GM23248 (cell line): ENCODE measurements around the gene BARHL1. TPM values are rescaled to one million over a fixed set of nuclear protein-coding genes. Genes with fewer than 3 reads are reported as not detected.

Source experiments
- DNase-seq: peaks from one replicate; pipeline ENCODE4 v3.0.0-alpha.2; 2015
- H2AFZ ChIP-seq: fragments of 200-600 bp; sonication (generic); 2 replicates; pipeline ENCODE4 v1.6.1; 2016; ENCODE audit warnings: antibody characterized with exemption
- H3F3A ChIP-seq: fragments of 200-600 bp; sonication (generic); 2 replicates; pipeline ENCODE4 v1.6.1; 2016; ENCODE audit warnings: mild to moderate bottlenecking, antibody characterized with exemption, mixed run types; ENCODE audit not compliant: insufficient read depth
- H3K27ac ChIP-seq: fragments of 200-600 bp; sonication (generic); 2 replicates; pipeline ENCODE4 v1.5.1; 2016; ENCODE audit warnings: mild to moderate bottlenecking
- H3K27me3 ChIP-seq: fragments of 200-600 bp; sonication (generic); replicated peaks from 2 replicates; pipeline ENCODE4 v1.6.1; 2016; ENCODE audit warnings: mild to moderate bottlenecking; ENCODE audit not compliant: insufficient read depth
- H3K36me3 ChIP-seq: fragments of 200-600 bp; sonication (generic); 2 replicates; pipeline ENCODE4 v1.6.1; 2016; ENCODE audit warnings: low read depth, mild to moderate bottlenecking
- H3K4me1 ChIP-seq: fragments of 200-600 bp; sonication (generic); 2 replicates; pipeline ENCODE4 v1.6.1; 2016; ENCODE audit warnings: mild to moderate bottlenecking; ENCODE audit not compliant: insufficient read depth
- H3K4me2 ChIP-seq: fragments of 200-600 bp; sonication (generic); one replicate; pipeline ENCODE4 v1.6.1; 2016; ENCODE audit warnings: mild to moderate bottlenecking; ENCODE audit not compliant: unreplicated experiment
- H3K4me3 ChIP-seq: fragments of 200-600 bp; sonication (generic); 2 replicates; pipeline ENCODE4 v1.5.1; 2016; ENCODE audit warnings: mild to moderate bottlenecking
- H3K79me2 ChIP-seq: fragments of 200-600 bp; sonication (generic); 2 replicates; pipeline ENCODE4 v1.6.1; 2016; ENCODE audit warnings: mild to moderate bottlenecking; ENCODE audit not compliant: insufficient read depth
- H3K9ac ChIP-seq: fragments of 200-600 bp; sonication (generic); 2 replicates; pipeline ENCODE4 v1.6.1; 2016; ENCODE audit warnings: mild to moderate bottlenecking
- H3K9me2 ChIP-seq: fragments of 200-600 bp; sonication (generic); 2 replicates; pipeline ENCODE4 v1.6.1; 2016; ENCODE audit warnings: mixed run types, mild to moderate bottlenecking, moderate library complexity; ENCODE audit not compliant: insufficient read depth
- H3K9me3 ChIP-seq: fragments of 200-600 bp; sonication (generic); one replicate; pipeline ENCODE4 v1.6.1; 2017; ENCODE audit warnings: low read depth
- H4K20me1 ChIP-seq: fragments of 200-600 bp; sonication (generic); 2 replicates; pipeline ENCODE4 v1.6.0; 2016; ENCODE audit not compliant: insufficient read depth
- EZH2 ChIP-seq: fragments of 200-600 bp; sonication (generic); IDR thresholded peaks from 2 replicates; pipeline ENCODE4 v1.6.1; 2018; ENCODE audit warnings: antibody characterized with exemption, mild to moderate bottlenecking; ENCODE audit not compliant: insufficient read depth, poor library complexity, severe bottlenecking
- EZH2phosphoT487 ChIP-seq: fragments of 200-600 bp; sonication (generic); IDR thresholded peaks from 2 replicates; pipeline ENCODE4 v1.6.1; 2018; ENCODE audit warnings: antibody characterized with exemption, moderate library complexity, mild to moderate bottlenecking, low read depth; ENCODE audit not compliant: insufficient read depth
- WGBS, 2 experiments: methylation state at CpG; one replicate each; pipeline ENCODE4 v1.1.6; 2015 to 2017; ENCODE audit warnings: low lambda C conversion rate in 2 of 2, low coverage in 1 of 2; ENCODE audit errors: missing lambda C conversion rate in 2 of 2; 5-methylcytosine and 5-hydroxymethylcytosine counted together
- in situ Hi-C: fragments of 300-500 bp; cut with MboI; formaldehyde crosslinking; loops from 2 replicates; pipeline ENCODE4 v1.15.0; 2020
- polyA plus RNA-seq: library from polyadenylated mRNA; unstranded; fragments of >200 nt; fragmentation: Nextera tagmentation; extraction: Ambion mirVana; gene quantifications from 2 replicates; pipeline ENCODE4 v1.2.1, GENCODE V29; 2016
- total RNA-seq: library from RNA; depleted of rRNA; stranded (reverse); fragments of >200 nt; shearing (Covaris generic); gene quantifications from 2 replicates; pipeline ENCODE4 v1.2.3, GENCODE V29; 2014; rRNA removed

BARHL1 gene
- total and polyA plus RNA-seq, 2 experiments from 2014 or later: not detected

DNA sequence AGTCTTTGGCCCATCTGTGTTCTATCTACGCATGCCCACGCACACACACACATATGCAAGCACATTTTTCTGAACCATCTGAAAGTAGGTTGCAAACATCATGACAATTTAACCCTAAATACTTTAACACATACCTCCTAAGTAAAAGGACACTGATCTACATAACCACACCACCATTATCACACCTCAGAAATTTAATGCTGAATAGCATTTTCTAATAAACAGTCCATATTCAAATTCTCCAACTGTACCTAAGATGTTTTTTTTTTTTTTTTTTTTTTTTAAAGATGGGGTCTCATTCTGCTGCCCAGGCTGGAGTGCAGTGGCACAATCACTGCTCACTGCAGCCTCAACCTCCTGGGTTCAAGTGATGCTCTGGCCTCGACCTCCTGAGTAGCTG is 51.9 kb downstream of the BARHL1 start:
- Histone ChIP-seq H3K27me3 (no peaks in the 10 kb centered on the region), H3K79me2 (no peaks in the 10 kb centered on the region), H2AFZ (no peak overlapping the region), H4K20me1 (no peaks in the 10 kb centered on the region), H3F3A (0 out of 2 replicates have a peak, but pooled peaks cover 3% of the 10 kb centered on the region), H3K9me2 (no peaks in the 10 kb centered on the region), H3K4me1 (no peaks in the 10 kb centered on the region), H3K4me2 (no peak overlapping the region), H3K27ac (no peak overlapping the region), H3K36me3 (peaks cover 25% of the 10 kb centered on the region; the same call in 1 of the 2 replicates), H3K9me3 (no peaks in the 10 kb centered on the region), H3K9ac (no peak overlapping the region), H3K4me3 (no peak overlapping the region)
- TF ChIP-seq EZH2 (no peak), EZH2phosphoT487 (no peak)
- DNase-seq: no peak
- 98 to 100% methylated on average over 3 of the region's 3 CpGs for WGBS, 2 experiments
- in situ Hi-C loops: no loop called here

DNA sequence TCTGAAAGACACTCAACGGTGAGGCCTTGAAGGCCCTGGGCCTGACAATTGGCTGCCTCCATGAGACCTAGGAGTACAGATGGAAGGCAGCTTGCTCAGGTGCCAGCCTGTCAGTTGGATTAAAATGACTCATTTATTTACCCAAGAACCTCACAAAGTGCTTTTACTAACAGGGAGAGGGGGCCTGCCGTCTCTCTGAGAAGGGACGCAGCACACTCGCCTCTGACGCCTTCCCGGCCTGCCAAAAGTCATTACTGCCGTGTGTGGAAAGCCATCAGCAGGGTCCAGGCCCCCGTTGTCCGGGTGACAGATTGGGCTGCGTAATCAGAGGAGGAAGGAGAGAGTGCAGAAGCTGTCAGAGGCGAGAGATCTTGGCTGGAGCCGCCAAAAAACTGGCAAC is 54.9 kb downstream of the BARHL1 start:
- 0 out of 2 replicates have a peak, but pooled peaks cover 2% of the 10 kb centered on the region for H3F3A ChIP-seq
- in situ Hi-C loops: no loop called here
- no peak overlapping the region for H3K27ac ChIP-seq
- H3K79me2 ChIP-seq: no peaks in the 10 kb centered on the region
- WGBS, 2 experiments: 97% methylated on average over 11 to 12 of the region's 12 CpGs
- no peak overlapping the region for H3K9ac ChIP-seq
- H3K27me3 ChIP-seq: no peaks in the 10 kb centered on the region
- no peak for TF ChIP-seq EZH2phosphoT487
- TF ChIP-seq EZH2: no peak
- no peak overlapping the region for H3K4me2 ChIP-seq
- no peaks in the 10 kb centered on the region for H3K9me2 ChIP-seq
- no peaks in the 10 kb centered on the region for H4K20me1 ChIP-seq
- no peaks in the 10 kb centered on the region for H3K4me1 ChIP-seq
- DNase-seq: no peak
- no peaks in the 10 kb centered on the region for H3K9me3 ChIP-seq
- H3K4me3 ChIP-seq: no peak overlapping the region
- no peak overlapping the region for H2AFZ ChIP-seq
- peaks cover 21% of the 10 kb centered on the region; the same call in 1 of the 2 replicates for H3K36me3 ChIP-seq

GRCh38 chr9:132637801-132638200 is 55.4 kb downstream of the BARHL1 start:
- Histone ChIP-seq H3K9me2 (no peaks in the 10 kb centered on the region), H3K36me3 (peaks cover 21% of the 10 kb centered on the region; the same call in 1 of the 2 replicates), H3K4me3 (no peak overlapping the region), H3K27me3 (no peaks in the 10 kb centered on the region), H3K4me2 (no peak overlapping the region), H4K20me1 (no peaks in the 10 kb centered on the region), H3F3A (no peaks in the 10 kb centered on the region), H3K79me2 (no peaks in the 10 kb centered on the region), H3K9ac (no peak overlapping the region), H3K27ac (no peak overlapping the region), H3K9me3 (no peaks in the 10 kb centered on the region), H3K4me1 (no peaks in the 10 kb centered on the region), H2AFZ (no peak overlapping the region)
- TF ChIP-seq EZH2phosphoT487: no peak
- TF ChIP-seq EZH2: no peak
- 97 to 99% methylated on average over 12 of the region's 12 CpGs for WGBS, 2 experiments
- no peak for DNase-seq
- in situ Hi-C loops: no loop called here

DNA sequence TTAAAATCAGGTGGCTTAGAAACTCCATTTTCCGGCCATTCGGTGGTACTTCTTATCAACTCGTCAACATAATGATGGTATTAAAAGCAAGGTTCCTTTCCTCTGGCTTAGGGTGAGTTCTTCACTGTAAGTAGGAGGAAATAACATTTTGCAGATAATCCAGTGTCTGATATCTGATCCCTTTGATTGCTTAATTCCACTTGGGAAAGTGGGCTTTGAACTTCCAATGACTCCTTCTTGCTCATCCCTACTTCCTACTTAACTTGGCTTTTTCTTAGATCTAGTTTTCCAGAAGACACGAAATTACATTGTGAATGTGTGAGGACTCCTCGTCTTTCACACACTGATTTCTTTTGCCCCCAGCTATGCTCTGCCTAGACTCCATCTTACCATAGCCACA is 55.8 kb downstream of the BARHL1 start:
- no peak overlapping the region for H3K27ac ChIP-seq
- no peaks in the 10 kb centered on the region for H3K9me2 ChIP-seq
- H3K4me2 ChIP-seq: no peak overlapping the region
- in situ Hi-C loops: no loop called here
- no peak for TF ChIP-seq EZH2
- no peak for TF ChIP-seq EZH2phosphoT487
- H3K27me3 ChIP-seq: no peaks in the 10 kb centered on the region
- H2AFZ ChIP-seq: no peak overlapping the region
- no peaks in the 10 kb centered on the region for H3K4me1 ChIP-seq
- H3K4me3 ChIP-seq: no peak overlapping the region
- no peaks in the 10 kb centered on the region for H3K9me3 ChIP-seq
- no peaks in the 10 kb centered on the region for H4K20me1 ChIP-seq
- no peaks in the 10 kb centered on the region for H3K79me2 ChIP-seq
- no peak overlapping the region for H3K9ac ChIP-seq
- peak; percentile 23 for DNase-seq
- 85 to 87% methylated on average over 5 of the region's 5 CpGs for WGBS, 2 experiments
- H3K36me3 ChIP-seq: peaks cover 21% of the 10 kb centered on the region; the same call in 1 of the 2 replicates
- no peaks in the 10 kb centered on the region for H3F3A ChIP-seq

DNA sequence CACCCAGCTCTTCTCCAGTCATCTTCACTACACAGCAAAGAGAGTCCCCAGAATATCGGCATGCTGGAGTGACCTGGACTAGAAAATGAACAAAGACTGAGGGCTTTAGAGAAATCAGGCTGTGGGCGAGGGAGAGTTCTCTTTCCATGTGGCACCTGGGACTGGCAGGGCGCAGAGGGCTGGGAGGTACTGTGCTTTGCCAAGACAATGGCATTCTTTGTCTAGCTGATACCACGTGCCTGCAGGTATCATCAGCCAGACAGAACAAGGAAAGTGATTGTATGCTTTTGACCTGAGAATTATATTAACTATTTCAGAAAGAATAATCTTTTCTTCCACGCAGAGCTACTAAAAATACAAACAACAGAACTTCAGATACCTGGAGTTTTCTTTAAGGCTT is 56.9 kb downstream of the BARHL1 start:
- Histone ChIP-seq H3K36me3 (peaks cover 24% of the 10 kb centered on the region; the same call in 1 of the 2 replicates), H2AFZ (no peak overlapping the region)
- no peak for TF ChIP-seq EZH2
- TF ChIP-seq EZH2phosphoT487: no peak

More for the DNA sequence above, 56.9 kb downstream of the BARHL1 start:
- Histone ChIP-seq H4K20me1 (no peaks in the 10 kb centered on the region), H3K27me3 (no peaks in the 10 kb centered on the region), H3K27ac (no peak overlapping the region), H3K4me3 (no peak overlapping the region), H3K4me2 (no peak overlapping the region), H3K4me1 (no peaks in the 10 kb centered on the region), H3K9ac (no peak overlapping the region), H3K79me2 (no peaks in the 10 kb centered on the region), H3F3A (no peaks in the 10 kb centered on the region), H3K9me3 (no peaks in the 10 kb centered on the region), H3K9me2 (no peaks in the 10 kb centered on the region)
- 98% methylated on average over 5 of the region's 5 CpGs for WGBS, 2 experiments
- no peak for DNase-seq
- in situ Hi-C loops: no loop called here

Other genes starting within 250 kb of the BARHL1 start
- 47.3 and 65.3 TPM in 2 replicates for gene SETX, start 227.6 kb upstream of the BARHL1 start, total RNA-seq
- gene SETX, start 227.6 kb upstream of the BARHL1 start, polyA plus RNA-seq: 14.3 and 15.6 TPM in 2 replicates
- 3.2 and 6.7 TPM in 2 replicates for gene TTF1, start 175.8 kb upstream of the BARHL1 start, total RNA-seq
- gene TTF1, start 175.8 kb upstream of the BARHL1 start, polyA plus RNA-seq: 5.3 and 5.8 TPM in 2 replicates
- gene CFAP77, start 172.4 kb upstream of the BARHL1 start, total RNA-seq: not detected in 2 replicates
- gene CFAP77, start 172.4 kb upstream of the BARHL1 start, polyA plus RNA-seq: not detected in 2 replicates
- 11.0 and 14.9 TPM in 2 replicates for gene DDX31, start 87.4 kb downstream of the BARHL1 start, total RNA-seq
- gene DDX31, start 87.4 kb downstream of the BARHL1 start, polyA plus RNA-seq: 7.4 and 8.2 TPM in 2 replicates
- 13.0 and 15.8 TPM in 2 replicates for gene GTF3C4, start 87.9 kb downstream of the BARHL1 start, total RNA-seq
- gene GTF3C4, start 87.9 kb downstream of the BARHL1 start, polyA plus RNA-seq: 4.7 and 4.9 TPM in 2 replicates